ENCODE measurements around the gene RUBCNL.

DNA sequence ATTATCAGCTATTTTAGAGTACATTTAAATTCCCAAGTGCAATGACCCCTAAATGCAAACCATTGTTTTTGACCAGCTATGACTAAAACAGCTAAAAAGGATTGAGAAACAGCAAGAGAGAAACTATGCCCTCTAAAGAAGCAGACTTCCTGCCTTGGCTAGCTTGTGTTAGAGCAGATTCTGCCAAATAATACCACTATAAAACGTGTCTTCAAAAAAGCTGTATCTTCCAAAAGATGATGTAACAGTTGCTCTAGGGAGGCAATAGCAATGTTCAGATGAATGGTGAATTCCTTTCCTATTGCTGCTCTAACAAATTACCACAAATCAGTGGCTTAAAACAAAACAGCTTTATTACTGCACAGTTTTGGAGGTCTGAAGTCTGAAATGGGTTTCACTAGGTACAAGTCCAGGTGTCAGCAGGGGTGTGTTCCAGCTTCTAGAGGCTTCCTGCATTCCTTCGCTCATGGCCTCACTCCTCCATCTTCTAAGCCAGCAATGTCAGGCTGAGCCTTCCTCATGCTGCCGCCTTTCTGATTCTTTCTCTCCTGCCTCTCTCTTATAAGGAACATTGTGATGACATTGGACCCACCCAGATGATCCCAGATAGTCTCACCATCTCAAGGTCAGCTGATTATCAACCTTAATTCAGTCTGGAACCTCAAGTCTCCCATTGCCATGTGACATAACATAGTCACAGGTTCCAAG lies 90.8 kb downstream of the RUBCNL start:
- TF ChIP-seq, protein P1, sequence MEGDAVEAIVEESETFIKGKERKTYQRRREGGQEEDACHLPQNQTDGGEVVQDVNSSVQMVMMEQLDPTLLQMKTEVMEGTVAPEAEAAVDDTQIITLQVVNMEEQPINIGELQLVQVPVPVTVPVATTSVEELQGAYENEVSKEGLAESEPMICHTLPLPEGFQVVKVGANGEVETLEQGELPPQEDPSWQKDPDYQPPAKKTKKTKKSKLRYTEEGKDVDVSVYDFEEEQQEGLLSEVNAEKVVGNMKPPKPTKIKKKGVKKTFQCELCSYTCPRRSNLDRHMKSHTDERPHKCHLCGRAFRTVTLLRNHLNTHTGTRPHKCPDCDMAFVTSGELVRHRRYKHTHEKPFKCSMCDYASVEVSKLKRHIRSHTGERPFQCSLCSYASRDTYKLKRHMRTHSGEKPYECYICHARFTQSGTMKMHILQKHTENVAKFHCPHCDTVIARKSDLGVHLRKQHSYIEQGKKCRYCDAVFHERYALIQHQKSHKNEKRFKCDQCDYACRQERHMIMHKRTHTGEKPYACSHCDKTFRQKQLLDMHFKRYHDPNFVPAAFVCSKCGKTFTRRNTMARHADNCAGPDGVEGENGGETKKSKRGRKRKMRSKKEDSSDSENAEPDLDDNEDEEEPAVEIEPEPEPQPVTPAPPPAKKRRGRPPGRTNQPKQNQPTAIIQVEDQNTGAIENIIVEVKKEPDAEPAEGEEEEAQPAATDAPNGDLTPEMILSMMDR (optimal IDR thresholded peaks at IDR 0.05 in 1 of 3, IDR thresholded peaks at IDR 0.05 in 1 of 3, conservative IDR thresholded peaks at IDR 0.05 in 1 of 3; ENCODE audit: extremely low read depth in 1 of 3, insufficient read depth in 2 of 3, low read length in 3 of 3) = no peak
- TF ChIP-seq EZH2 (IDR thresholded peaks at IDR 0.05; ENCODE audit: low read length) = no peak

All from keratinocyte (primary cell).